HepG2 (cell line): ENCODE results near the gene RPGRIP1. TPM values are rescaled to one million over a fixed set of nuclear protein-coding genes. Genes with fewer than 3 reads are reported as not detected.
A peak's percentile ranks its signal among the peaks of the same experiment; 100 is the strongest.

Experiments used
- ATF1 ChIP-seq: IDR thresholded peaks from 2 replicates; pipeline ENCODE4 v1.6.1; 2016; ENCODE audit warnings: mild to moderate bottlenecking, control low read depth
- E2F5 ChIP-seq: sonication (generic); formaldehyde crosslinking; conservative IDR thresholded peaks from 2 replicates; pipeline ENCODE4 v1.4.0; 2020; ENCODE audit warnings: missing genetic modification reagents
- IKZF5 ChIP-seq: IDR thresholded peaks from 2 replicates; pipeline ENCODE4 v1.6.1; 2018; ENCODE audit warnings: missing genetic modification reagents, mild to moderate bottlenecking, missing compliant biosample characterization
- NBN ChIP-seq: fragments of 450-650 bp; conservative IDR thresholded peaks from 2 replicates; pipeline ENCODE4 v1.6.1; 2017
- PRMT3 ChIP-seq: sonication (generic); formaldehyde crosslinking; IDR thresholded peaks from 2 replicates; pipeline ENCODE4 v1.8.1; 2022; ENCODE audit warnings: low read depth, mild to moderate bottlenecking, moderate library complexity, missing genetic modification reagents, borderline replicate concordance
- RARA ChIP-seq: IDR thresholded peaks from 2 replicates; pipeline ENCODE4 v1.6.1; 2016; ENCODE audit warnings: missing genetic modification reagents, missing compliant biosample characterization
- SOX5 ChIP-seq: IDR thresholded peaks from 2 replicates; pipeline ENCODE4 v1.6.1; 2016; ENCODE audit warnings: borderline replicate concordance
- THAP9 ChIP-seq: sonication (generic); formaldehyde crosslinking; IDR thresholded peaks from 2 replicates; pipeline ENCODE4; 2020; ENCODE audit warnings: missing genetic modification reagents, mild to moderate bottlenecking, borderline replicate concordance
- TP53 ChIP-seq: sonication (generic); formaldehyde crosslinking; conservative IDR thresholded peaks from 2 replicates; pipeline ENCODE4 v1.4.0; 2020; ENCODE audit warnings: missing genetic modification reagents
- ZBED4 ChIP-seq: sonication (generic); formaldehyde crosslinking; IDR thresholded peaks from 2 replicates; pipeline ENCODE4 v1.4.0; 2020; ENCODE audit warnings: missing genetic modification reagents, borderline replicate concordance
- ZFP36L2 ChIP-seq: sonication (generic); formaldehyde crosslinking; IDR thresholded peaks from 2 replicates; pipeline ENCODE4 v1.4.0; 2020; ENCODE audit warnings: missing genetic modification reagents
- ZFP91 ChIP-seq: sonication (generic); formaldehyde crosslinking; IDR thresholded peaks from 2 replicates; pipeline ENCODE4 v1.9.0; 2022; ENCODE audit warnings: missing genetic modification reagents, mild to moderate bottlenecking, borderline replicate concordance
- ZMAT3 ChIP-seq: sonication (generic); formaldehyde crosslinking; conservative IDR thresholded peaks from 2 replicates; pipeline ENCODE4 v1.7.0; 2021; ENCODE audit warnings: missing genetic modification reagents
- ZNF20 ChIP-seq: sonication (generic); formaldehyde crosslinking; IDR thresholded peaks from 2 replicates; pipeline ENCODE4 v1.4.0; 2020; ENCODE audit warnings: mild to moderate bottlenecking, moderate library complexity, missing genetic modification reagents
- ZNF224 ChIP-seq: sonication (generic); formaldehyde crosslinking; IDR thresholded peaks from 2 replicates; pipeline ENCODE4 v1.5.0; 2020; ENCODE audit warnings: mild to moderate bottlenecking, missing genetic modification reagents
- ZNF512 ChIP-seq: sonication (generic); formaldehyde crosslinking; IDR thresholded peaks from 2 replicates; pipeline ENCODE4 v1.4.0; 2020; ENCODE audit warnings: mild to moderate bottlenecking, missing genetic modification reagents
- ZNF672 ChIP-seq: sonication (generic); formaldehyde crosslinking; IDR thresholded peaks from 2 replicates; pipeline ENCODE4 v1.8.1; 2022; ENCODE audit warnings: missing genetic modification reagents
- ZNF674 ChIP-seq: sonication (generic); formaldehyde crosslinking; IDR thresholded peaks from 2 replicates; pipeline ENCODE4 v1.5.0; 2020; ENCODE audit warnings: low read depth, mild to moderate bottlenecking, missing genetic modification reagents
- ZNF839 ChIP-seq: sonication (generic); formaldehyde crosslinking; IDR thresholded peaks from 2 replicates; pipeline ENCODE4 v1.4.0; 2020; ENCODE audit warnings: missing genetic modification reagents, mild to moderate bottlenecking, borderline replicate concordance
- polyA plus RNA-seq, 8 experiments: library from polyadenylated mRNA; depleted of rRNA in 3 of 8; stranded (reverse) in 7 of 8; unstranded in 1 of 8; fragments of >200 nt; fragmentation: Illumina TruSeq in 4 of 8; extraction: Trizol in 4 of 8; gene quantifications; 2 replicates each; pipeline versions ENCODE4 v1.2.1 to v1.2.3, GENCODE V29; 2011 to 2016; ENCODE audit warnings: low read depth in 4 of 8, missing spikeins in 1 of 8, mixed read lengths in 1 of 8; ENCODE audit not compliant: insufficient read depth in 1 of 8
- total RNA-seq, 5 experiments: library from RNA; depleted of rRNA; stranded (reverse); fragments of >200 nt; fragmentation: Illumina TruSeq; extraction: Trizol; gene quantifications; 2 replicates each; pipeline ENCODE4 v1.2.3, GENCODE V29; 2016; ENCODE audit warnings: low read depth in 1 of 5

The RPGRIP1 gene
- total and polyA plus RNA-seq, 2 of the 13 experiments (the other 11 are each of a cell fraction or from before 2014, with no cell fraction given) = 0.13 to 1.1 TPM

- TF ChIP-seq E2F5 (CRISPR knock-in tag) (no peak), IKZF5 (CRISPR knock-in tag) (no peak), PRMT3 (CRISPR knock-in tag) (no peak), NBN (no peak), ZFP91 (no peak), SOX5 (CRISPR knock-in tag) (no peak), RARA (CRISPR knock-in tag) (no peak), ZNF512 (CRISPR knock-in tag) (no peak), ZMAT3 (CRISPR knock-in tag) (no peak), ZNF224 (no peak), ZNF839 (CRISPR knock-in tag) (no peak), TP53 (CRISPR knock-in tag) (no peak), ZNF20 (peak; percentile 52; the same call in 1 of the 2 replicates), ZNF674 (CRISPR knock-in tag) (no peak), THAP9 (no peak; the same call in 1 of the 2 replicates), ATF1 (no peak), ZBED4 (CRISPR knock-in tag) (no peak), ZNF672 (CRISPR knock-in tag) (no peak), ZFP36L2 (CRISPR knock-in tag) (no peak)
Measured at GRCh38 chr14:21309238-21309636, 29.4 kb downstream of the RPGRIP1 start (continued).
